ENCODE data around the gene KCNE3.

KCNE3 gene

DNA sequence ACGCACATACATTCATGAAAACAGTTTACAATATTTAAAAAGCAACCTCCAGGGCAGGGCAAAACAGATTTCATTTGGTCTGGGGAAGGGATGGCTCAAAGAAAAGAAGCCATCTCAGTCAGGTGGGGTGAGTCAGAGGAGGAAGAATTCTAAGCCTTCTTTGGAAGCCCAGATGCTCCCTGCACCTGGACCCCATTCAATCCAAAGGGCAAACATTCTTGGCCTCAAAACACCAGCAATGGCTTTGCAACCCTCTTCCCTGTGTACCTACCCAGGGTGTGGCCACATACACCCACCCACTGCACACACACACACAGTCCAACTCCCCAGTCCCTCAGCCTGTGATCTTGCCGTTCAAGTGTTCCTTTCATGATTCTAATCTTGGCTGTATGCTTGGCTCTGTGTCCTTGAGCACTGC, 2.0 kb downstream of the KCNE3 start:
- H2AFZ ChIP-seq (ENCODE audit: low read depth, low read length, severe bottlenecking) = no peak overlapping the region
- no peaks in the 10 kb centered on the region for H3K9me2 ChIP-seq (replicated peaks; ENCODE audit: insufficient read depth, low read length)
- H3K27ac ChIP-seq (ENCODE audit: low read depth, low read length) = no peak overlapping the region
- TF ChIP-seq EZH2phosphoT487 (conservative IDR thresholded peaks at IDR 0.05; ENCODE audit: low read length) (no peak), CTCF (IDR thresholded peaks at IDR 0.05; ENCODE audit: insufficient read depth, low read length, poor library complexity, severe bottlenecking) (no peak)
- no peaks in the 10 kb centered on the region for H4K20me1 ChIP-seq (ENCODE audit: low read depth, low read length)
- no peaks in the 10 kb centered on the region for H3K79me2 ChIP-seq (ENCODE audit: insufficient read depth, low read length)
- H3K27me3 ChIP-seq (ENCODE audit: low read length) = no peaks in the 10 kb centered on the region
- H3K4me3 ChIP-seq (ENCODE audit: insufficient read depth, low read length, poor library complexity, severe bottlenecking) = no peak overlapping the region
- H3K9me3 ChIP-seq (ENCODE audit: insufficient read depth, low read length) = no peaks in the 10 kb centered on the region
- H3K4me2 ChIP-seq (ENCODE audit: low read depth, low read length, poor library complexity, severe bottlenecking) = no peak overlapping the region
- H3K9ac ChIP-seq (ENCODE audit: low read length) = no peak overlapping the region
- H3K36me3 ChIP-seq (ENCODE audit: low read length) = no peaks in the 10 kb centered on the region
- H3F3A ChIP-seq (ENCODE audit: insufficient read depth) = no peaks in the 10 kb centered on the region

- no peaks in the 10 kb centered on the region for H3K9me3 ChIP-seq (ENCODE audit: insufficient read depth, low read length)
- no peaks in the 10 kb centered on the region for H4K20me1 ChIP-seq (ENCODE audit: low read depth, low read length)
- H3K4me2 ChIP-seq (ENCODE audit: low read depth, low read length, poor library complexity, severe bottlenecking) = no peak overlapping the region
- no peak overlapping the region for H3K4me3 ChIP-seq (ENCODE audit: insufficient read depth, low read length, poor library complexity, severe bottlenecking)
- no peaks in the 10 kb centered on the region for H3K27me3 ChIP-seq (ENCODE audit: low read length)
- H3K9me2 ChIP-seq (replicated peaks; ENCODE audit: insufficient read depth, low read length) = no peaks in the 10 kb centered on the region
- no peak overlapping the region for H3K27ac ChIP-seq (ENCODE audit: low read depth, low read length)
- H3K79me2 ChIP-seq (ENCODE audit: insufficient read depth, low read length) = no peaks in the 10 kb centered on the region
- H2AFZ ChIP-seq (ENCODE audit: low read depth, low read length, severe bottlenecking) = no peak overlapping the region
- TF ChIP-seq EZH2phosphoT487 (conservative IDR thresholded peaks at IDR 0.05; ENCODE audit: low read length) = no peak
- TF ChIP-seq CTCF (IDR thresholded peaks at IDR 0.05; ENCODE audit: insufficient read depth, low read length, poor library complexity, severe bottlenecking) = no peak
- no peaks in the 10 kb centered on the region for H3F3A ChIP-seq (ENCODE audit: insufficient read depth)
- no peak overlapping the region for H3K9ac ChIP-seq (ENCODE audit: low read length)
- no peaks in the 10 kb centered on the region for H3K36me3 ChIP-seq (ENCODE audit: low read length)
These were observed 2.6 kb downstream of the KCNE3 start for GRCh38 chr11:74464746-74465145.

GRCh38 chr11:74463216-74463615, 4.1 kb downstream of the KCNE3 start:
- no peak overlapping the region for H3K4me3 ChIP-seq (ENCODE audit: insufficient read depth, low read length, poor library complexity, severe bottlenecking)
- no peak overlapping the region for H3K9ac ChIP-seq (ENCODE audit: low read length)
- H3K36me3 ChIP-seq (ENCODE audit: low read length) = no peaks in the 10 kb centered on the region
- no peak overlapping the region for H2AFZ ChIP-seq (ENCODE audit: low read depth, low read length, severe bottlenecking)
- H3K9me3 ChIP-seq (ENCODE audit: insufficient read depth, low read length) = no peaks in the 10 kb centered on the region
- H3K27ac ChIP-seq (ENCODE audit: low read depth, low read length) = no peak overlapping the region
- no peak overlapping the region for H3K4me2 ChIP-seq (ENCODE audit: low read depth, low read length, poor library complexity, severe bottlenecking)
- no peaks in the 10 kb centered on the region for H3F3A ChIP-seq (ENCODE audit: insufficient read depth)
- TF ChIP-seq EZH2phosphoT487 (conservative IDR thresholded peaks at IDR 0.05; ENCODE audit: low read length) (no peak), CTCF (IDR thresholded peaks at IDR 0.05; ENCODE audit: insufficient read depth, low read length, poor library complexity, severe bottlenecking) (no peak)
- H4K20me1 ChIP-seq (ENCODE audit: low read depth, low read length) = no peaks in the 10 kb centered on the region
- H3K9me2 ChIP-seq (replicated peaks; ENCODE audit: insufficient read depth, low read length) = no peaks in the 10 kb centered on the region
- no peaks in the 10 kb centered on the region for H3K79me2 ChIP-seq (ENCODE audit: insufficient read depth, low read length)
- H3K27me3 ChIP-seq (ENCODE audit: low read length) = no peaks in the 10 kb centered on the region
